ENCODE data around the gene GPATCH3. TPM values are rescaled to one million over a fixed set of nuclear protein-coding genes. Genes with fewer than 3 reads are reported as not detected.

The GPATCH3 gene
- total and polyA plus RNA-seq, 2 donors (not counting 3 experiments of a cell fraction or from before 2014, with no cell fraction given) = 12.1 to 17.7 TPM

DNA sequence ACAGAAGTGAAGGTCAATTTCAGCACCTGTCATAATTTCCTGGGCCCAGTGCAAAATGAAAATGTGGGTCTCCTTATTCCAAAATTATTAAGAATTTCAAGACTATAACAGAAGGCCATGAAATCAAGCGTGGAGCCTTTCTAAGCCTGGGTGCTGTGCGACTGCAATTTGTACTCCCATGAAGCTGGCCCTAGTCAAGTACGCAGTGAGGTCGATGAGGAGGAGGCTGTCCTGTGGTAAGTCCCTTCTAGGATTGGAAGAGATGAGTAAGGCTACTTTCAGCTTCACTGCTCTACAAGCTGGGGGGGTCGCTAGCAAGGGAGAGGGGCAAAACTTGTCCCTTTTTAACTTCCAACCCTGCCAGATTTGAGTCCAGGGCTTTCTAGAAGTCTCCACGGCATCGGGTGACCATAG, 20.9 kb upstream of the GPATCH3 start:
- Histone ChIP-seq H2AFZ (ENCODE audit: low read depth, low read length) (peak overlapping the region; percentile 55), H3K27me3 (ENCODE audit: control insufficient read depth in 2 of 2, insufficient read depth in 2 of 2, low read length in 2 of 2) (no peaks in the 10 kb centered on the region), H3K4me2 (ENCODE audit: insufficient read depth, low read length) (peak overlapping the region; percentile 42), H3K4me1 (ENCODE audit: control insufficient read depth, extremely low read depth, insufficient read depth, low read length) (peaks cover 26% of the 10 kb centered on the region), H3K9me3 (replicated peaks; ENCODE audit: control insufficient read depth, insufficient read depth, low read length) (no peaks in the 10 kb centered on the region), H3K9me1 (replicated peaks; ENCODE audit: control insufficient read depth, extremely low read depth, insufficient read depth, low read length) (no peaks in the 10 kb centered on the region), H4K20me1 (replicated peaks; ENCODE audit: control insufficient read depth, extremely low read depth, insufficient read depth, low read length) (no peaks in the 10 kb centered on the region), H3K9ac (replicated peaks; ENCODE audit: extremely low read depth, insufficient read depth, low read length) (no peak overlapping the region), H3K4me3 (replicated peaks in 1 of 3; ENCODE audit: insufficient read depth in 1 of 3, low read depth in 1 of 3, low read length in 3 of 3) (peak overlapping the region in 2 of 3 experiments; percentile 4 to 100), H3K36me3 (ENCODE audit: control insufficient read depth in 2 of 2, extremely low read depth in 1 of 2, insufficient read depth in 2 of 2, low read length in 2 of 2) (peaks cover 6 to 9% of the 10 kb centered on the region in 2 experiments), H3K27ac (ENCODE audit: insufficient read depth, low read depth, low read length) (peak overlapping the region; percentile 4), H3K79me2 (ENCODE audit: control insufficient read depth, insufficient read depth, low read length) (peaks cover 35% of the 10 kb centered on the region)
- ChIA-PET POLR2A (no interaction called here), CTCF (interaction anchor here (1.5 kb wide), 1 partner anchor 21 kb away, joined by 4 read pairs; the partner anchor contains the start of gene GPATCH3)
- dilution Hi-C loops (cut with MboI; ENCODE audit: extremely low pct_ligation_motif_present, low sequenced_read_pairs) (no loop called here), intact Hi-C loops (cut with micrococcal nuclease) (loop anchor here (1.0 kb wide), 1 partner anchor 21 kb away; the partner anchor contains the start of gene GPATCH3)
- DNase-seq (ENCODE audit: low read depth, low spot score) (no peak), FAIRE-seq (no peak)
- BruUV-seq (replicated peaks) = no TSS peak
- no peak for TF ChIP-seq EZH2 (IDR thresholded peaks at IDR 0.05; ENCODE audit: borderline replicate concordance, low read depth, low read length, severe bottlenecking)
- TF ChIP-seq POLR2AphosphoS5 (IDR thresholded peaks at IDR 0.05; ENCODE audit: insufficient read depth, low read depth, low read length) = no peak
- TF ChIP-seq, protein P1, sequence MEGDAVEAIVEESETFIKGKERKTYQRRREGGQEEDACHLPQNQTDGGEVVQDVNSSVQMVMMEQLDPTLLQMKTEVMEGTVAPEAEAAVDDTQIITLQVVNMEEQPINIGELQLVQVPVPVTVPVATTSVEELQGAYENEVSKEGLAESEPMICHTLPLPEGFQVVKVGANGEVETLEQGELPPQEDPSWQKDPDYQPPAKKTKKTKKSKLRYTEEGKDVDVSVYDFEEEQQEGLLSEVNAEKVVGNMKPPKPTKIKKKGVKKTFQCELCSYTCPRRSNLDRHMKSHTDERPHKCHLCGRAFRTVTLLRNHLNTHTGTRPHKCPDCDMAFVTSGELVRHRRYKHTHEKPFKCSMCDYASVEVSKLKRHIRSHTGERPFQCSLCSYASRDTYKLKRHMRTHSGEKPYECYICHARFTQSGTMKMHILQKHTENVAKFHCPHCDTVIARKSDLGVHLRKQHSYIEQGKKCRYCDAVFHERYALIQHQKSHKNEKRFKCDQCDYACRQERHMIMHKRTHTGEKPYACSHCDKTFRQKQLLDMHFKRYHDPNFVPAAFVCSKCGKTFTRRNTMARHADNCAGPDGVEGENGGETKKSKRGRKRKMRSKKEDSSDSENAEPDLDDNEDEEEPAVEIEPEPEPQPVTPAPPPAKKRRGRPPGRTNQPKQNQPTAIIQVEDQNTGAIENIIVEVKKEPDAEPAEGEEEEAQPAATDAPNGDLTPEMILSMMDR (IDR thresholded peaks at IDR 0.05; ENCODE audit: extremely low read depth in 1 of 2, insufficient read depth in 1 of 2, low read depth in 1 of 2, low read length in 2 of 2) = no peak
- TF ChIP-seq MYC (IDR thresholded peaks at IDR 0.05; ENCODE audit: low read depth, low read length) = no peak
- no peak for TF ChIP-seq POLR2A (IDR thresholded peaks at IDR 0.05; ENCODE audit: low read depth, low read length)
- TF ChIP-seq GATA2 (IDR thresholded peaks at IDR 0.05; ENCODE audit: insufficient read depth, insufficient read length, low read depth, low read length) = no peak
- TF ChIP-seq FOS (IDR thresholded peaks at IDR 0.05; ENCODE audit: borderline replicate concordance, insufficient read depth, low read length) = no peak
- no peak for TF ChIP-seq JUN (IDR thresholded peaks at IDR 0.05; ENCODE audit: borderline replicate concordance, insufficient read depth, insufficient read length, low read depth)

All from endothelial cell of umbilical vein (primary cell).